K562 (cell line): ENCODE results near the gene GATA1. TPM values are rescaled to one million over a fixed set of nuclear protein-coding genes. Genes with fewer than 3 reads are reported as not detected.

Experiments
- ARHGAP35 ChIP-seq: fragments of 450-650 bp; IDR thresholded peaks from 2 replicates; pipeline ENCODE4 v1.6.1; 2018; ENCODE audit not compliant: partially characterized antibody
- ATF2 ChIP-seq: sonication (generic); formaldehyde crosslinking; IDR thresholded peaks from 2 replicates; pipeline ENCODE4 v1.8.1; 2022; ENCODE audit warnings: missing genetic modification reagents
- BRD4 ChIP-seq: fragments of 200-600 bp; sonication (generic); IDR thresholded peaks from 2 replicates; pipeline ENCODE4 v1.6.1; 2017; ENCODE audit warnings: inconsistent platforms
- DACH1 ChIP-seq: fragments of 450-650 bp; IDR thresholded peaks from 2 replicates; pipeline ENCODE4 v1.6.1; 2018; ENCODE audit not compliant: partially characterized antibody
- E2F6 ChIP-seq, 2 experiments: IDR thresholded peaks; 2 replicates each; pipeline ENCODE4 v1.6.1; 2011; ENCODE audit warnings: borderline replicate concordance in 1 of 2, control low read depth in 1 of 2, low read depth in 1 of 2, low read length in 1 of 2, mild to moderate bottlenecking in 1 of 2, mixed read lengths in 1 of 2, moderate library complexity in 1 of 2; ENCODE audit not compliant: insufficient read depth in 1 of 2, insufficient read length in 1 of 2, poor library complexity in 1 of 2, severe bottlenecking in 1 of 2; ENCODE audit errors: extremely low read depth in 1 of 2
- ELF4 ChIP-seq: fragments of 450-650 bp; formaldehyde crosslinking; IDR thresholded peaks from 2 replicates; pipeline ENCODE4 v1.4.0; 2022; ENCODE audit warnings: missing genetic modification characterization
- HDAC1 ChIP-seq, 2 experiments: fragments of 450-650 bp; IDR thresholded peaks; 2 replicates each; pipeline ENCODE4 v1.6.1; 2016 to 2017; ENCODE audit warnings: inconsistent platforms in 1 of 2, mild to moderate bottlenecking in 1 of 2, moderate library complexity in 1 of 2
- IFI16 ChIP-seq: fragments of 250-450 bp; sonication (Bioruptor Pico); IDR thresholded peaks from 2 replicates; pipeline ENCODE4 v2.1.2; 2022; ENCODE audit warnings: mild to moderate bottlenecking, inconsistent platforms
- NEUROD1 ChIP-seq: fragments of 150-350 bp; IDR thresholded peaks from 2 replicates; pipeline ENCODE4 v1.6.1; 2014; ENCODE audit warnings: borderline replicate concordance, low read length, low read depth; ENCODE audit not compliant: partially characterized antibody
- NR3C1 ChIP-seq: sonication (generic); formaldehyde crosslinking; IDR thresholded peaks from 2 replicates; pipeline ENCODE4 v1.8.1; 2022; ENCODE audit warnings: missing genetic modification reagents
- POLR3A ChIP-seq: IDR thresholded peaks from 2 replicates; pipeline ENCODE4 v1.6.1; 2011; ENCODE audit warnings: borderline replicate concordance, mild to moderate bottlenecking, moderate library complexity; ENCODE audit not compliant: insufficient read length, insufficient read depth; ENCODE audit errors: extremely low read depth
- SFPQ ChIP-seq: fragments of 200-400 bp; formaldehyde crosslinking; IDR thresholded peaks from 2 replicates; pipeline ENCODE4 v1.6.1; 2017; ENCODE audit warnings: mild to moderate bottlenecking, low read depth, low read length, moderate library complexity
- SLC30A9 ChIP-seq: fragments of 250-450 bp; sonication (Bioruptor Pico); IDR thresholded peaks from 2 replicates; pipeline ENCODE4 v1.8.0; 2022; ENCODE audit warnings: mild to moderate bottlenecking, moderate library complexity
- SMARCA4 ChIP-seq: fragments of 450-650 bp; IDR thresholded peaks from 2 replicates; pipeline ENCODE4 v1.6.1; 2016
- TEAD2 ChIP-seq: fragments of 450-650 bp; IDR thresholded peaks from 2 replicates; pipeline ENCODE4 v1.6.1; 2016; ENCODE audit warnings: missing genetic modification characterization, control low read depth, missing compliant biosample characterization
- TRIM24 ChIP-seq, 2 experiments: fragments of 450-650 bp; IDR thresholded peaks; 2 replicates each; pipeline ENCODE4 v1.6.1; 2016
- USF1 ChIP-seq: sonication (generic); formaldehyde crosslinking; IDR thresholded peaks from 2 replicates; pipeline ENCODE4 v1.9.0; 2022; ENCODE audit warnings: mild to moderate bottlenecking, missing genetic modification reagents
- WHSC1 ChIP-seq: IDR thresholded peaks from one replicate; pipeline ENCODE4 v1.6.1; 2012; ENCODE audit warnings: low read length, control low read depth, inconsistent platforms
- polyA plus RNA-seq, 8 experiments: library from polyadenylated mRNA; depleted of rRNA in 4 of 8; stranded (reverse) in 5 of 8; unstranded in 3 of 8; fragments of >200 nt; fragmentation: Nextera tagmentation in 2 of 8; fragmentation: Illumina TruSeq in 1 of 8; extraction: Ambion mirVana in 2 of 8; extraction: Trizol in 1 of 8; gene quantifications; 2 replicates each; pipeline versions ENCODE4 v1.2.1 to v1.2.3, GENCODE V29; 2011 to 2014; ENCODE audit warnings: inconsistent platforms in 1 of 8, missing spikeins in 1 of 8
- total RNA-seq, 7 experiments: library from RNA; depleted of rRNA in 6 of 7; stranded (reverse); fragments of >200 nt in 6 of 7; fragmentation: Illumina TruSeq in 2 of 7; extraction: Trizol in 2 of 7; gene quantifications; 2 replicates each; pipeline versions ENCODE4 v1.2.1 to v1.2.3, GENCODE V29; 2011 to 2021; ENCODE audit warnings: low replicate concordance in 1 of 7
- TF ChIP-seq, protein P1 (sequence below): sonication (generic); formaldehyde crosslinking; IDR thresholded peaks from 2 replicates; pipeline ENCODE4 v1.8.0; 2023; ENCODE audit warnings: mild to moderate bottlenecking, missing genetic modification reagents

GATA1 gene
- total and polyA plus RNA-seq, 9 of the 15 experiments (the other 6 are each of a cell fraction or from before 2014, with no cell fraction given) = 11.9 to 291 (median 116) TPM

- no peak for TF ChIP-seq SFPQ
- TF ChIP-seq DACH1 = no peak
- peak; percentile 18 for TF ChIP-seq NEUROD1
- no peak for TF ChIP-seq ARHGAP35
- TF ChIP-seq USF1 (CRISPR knock-in tag) = no peak
- no peak for TF ChIP-seq NR3C1 (CRISPR knock-in tag)
- no peak for TF ChIP-seq SMARCA4
- TF ChIP-seq E2F6 (IDR thresholded peaks at IDR 0.05; ENCODE audit: borderline replicate concordance in 1 of 2, extremely low read depth in 1 of 2, insufficient read depth in 1 of 2, insufficient read length in 1 of 2, low read depth in 1 of 2, low read length in 1 of 2, poor library complexity in 1 of 2, severe bottlenecking in 1 of 2) = no peak
- no peak for TF ChIP-seq POLR3A
- TF ChIP-seq TEAD2 (tag) = no peak
- no peak for TF ChIP-seq WHSC1
- peak in 1 of 2 experiments; percentile 55; a peak in 2 of 4 replicates for TF ChIP-seq HDAC1 (IDR thresholded peaks at IDR 0.05)
- TF ChIP-seq, protein P1, sequence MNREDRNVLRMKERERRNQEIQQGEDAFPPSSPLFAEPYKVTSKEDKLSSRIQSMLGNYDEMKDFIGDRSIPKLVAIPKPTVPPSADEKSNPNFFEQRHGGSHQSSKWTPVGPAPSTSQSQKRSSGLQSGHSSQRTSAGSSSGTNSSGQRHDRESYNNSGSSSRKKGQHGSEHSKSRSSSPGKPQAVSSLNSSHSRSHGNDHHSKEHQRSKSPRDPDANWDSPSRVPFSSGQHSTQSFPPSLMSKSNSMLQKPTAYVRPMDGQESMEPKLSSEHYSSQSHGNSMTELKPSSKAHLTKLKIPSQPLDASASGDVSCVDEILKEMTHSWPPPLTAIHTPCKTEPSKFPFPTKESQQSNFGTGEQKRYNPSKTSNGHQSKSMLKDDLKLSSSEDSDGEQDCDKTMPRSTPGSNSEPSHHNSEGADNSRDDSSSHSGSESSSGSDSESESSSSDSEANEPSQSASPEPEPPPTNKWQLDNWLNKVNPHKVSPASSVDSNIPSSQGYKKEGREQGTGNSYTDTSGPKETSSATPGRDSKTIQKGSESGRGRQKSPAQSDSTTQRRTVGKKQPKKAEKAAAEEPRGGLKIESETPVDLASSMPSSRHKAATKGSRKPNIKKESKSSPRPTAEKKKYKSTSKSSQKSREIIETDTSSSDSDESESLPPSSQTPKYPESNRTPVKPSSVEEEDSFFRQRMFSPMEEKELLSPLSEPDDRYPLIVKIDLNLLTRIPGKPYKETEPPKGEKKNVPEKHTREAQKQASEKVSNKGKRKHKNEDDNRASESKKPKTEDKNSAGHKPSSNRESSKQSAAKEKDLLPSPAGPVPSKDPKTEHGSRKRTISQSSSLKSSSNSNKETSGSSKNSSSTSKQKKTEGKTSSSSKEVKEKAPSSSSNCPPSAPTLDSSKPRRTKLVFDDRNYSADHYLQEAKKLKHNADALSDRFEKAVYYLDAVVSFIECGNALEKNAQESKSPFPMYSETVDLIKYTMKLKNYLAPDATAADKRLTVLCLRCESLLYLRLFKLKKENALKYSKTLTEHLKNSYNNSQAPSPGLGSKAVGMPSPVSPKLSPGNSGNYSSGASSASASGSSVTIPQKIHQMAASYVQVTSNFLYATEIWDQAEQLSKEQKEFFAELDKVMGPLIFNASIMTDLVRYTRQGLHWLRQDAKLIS = 0 out of 2 replicates have a peak, but pooled peaks have one; percentile 39
- no peak for TF ChIP-seq ATF2 (CRISPR knock-in tag)
- TF ChIP-seq TRIM24 (IDR thresholded peaks at IDR 0.05) = no peak
- TF ChIP-seq IFI16 (CRISPR knock-in tag) = no peak
- TF ChIP-seq SLC30A9 (CRISPR knock-in tag) = no peak
- TF ChIP-seq BRD4 = no peak
- peak; percentile 9; the same call in 1 of the 2 replicates for TF ChIP-seq ELF4
These were observed 49.0 kb upstream of the GATA1 start (continued) for GRCh38 chrX:48737213-48737938.
